Effector CD8-positive, alpha-beta T cell (primary cell): Measurements from ENCODE around the gene NBAS.
"Not testable (repeated sequence)": the region's sequence is repeated elsewhere in the genome, so short reads cannot be mapped to it uniquely, and the experiment has no call there.

Experiments used
- DNase-seq: peaks from one replicate; lab custom pipeline; 2025; lab: John Stamatoyannopoulos, UW

The NBAS gene

DNA sequence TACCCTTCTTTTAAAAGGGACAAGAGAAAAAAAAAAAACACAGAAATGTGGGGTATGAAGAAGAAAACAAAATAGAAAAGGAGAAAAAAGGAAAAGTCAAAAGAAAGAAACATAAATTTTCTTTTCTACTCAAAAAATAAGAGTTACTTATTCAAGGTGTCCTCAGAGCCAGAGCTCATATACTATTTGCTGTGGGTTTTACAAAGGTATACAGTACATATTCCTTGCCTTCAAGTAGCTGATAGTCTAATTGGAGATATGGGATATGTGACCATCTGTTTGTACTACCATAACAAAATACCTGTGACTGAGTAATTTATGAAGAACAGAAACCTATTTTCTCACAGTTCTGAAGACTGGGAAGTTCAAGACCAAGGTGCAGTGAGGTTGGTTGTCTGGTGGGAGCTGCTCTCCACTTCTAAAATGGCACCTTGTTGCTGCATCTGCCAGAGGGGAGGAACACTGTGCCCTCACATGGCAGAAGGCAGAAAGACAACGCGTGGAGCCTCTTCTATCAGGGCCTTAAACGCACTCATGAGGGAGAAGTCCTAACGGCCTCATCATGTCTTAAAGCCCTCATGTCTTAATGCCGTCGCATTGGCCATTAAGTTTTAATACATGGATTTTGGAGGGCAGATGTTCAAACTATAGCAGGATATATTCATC, 33.9 kb downstream of the NBAS start:
- DNase-seq: no peak

DNA sequence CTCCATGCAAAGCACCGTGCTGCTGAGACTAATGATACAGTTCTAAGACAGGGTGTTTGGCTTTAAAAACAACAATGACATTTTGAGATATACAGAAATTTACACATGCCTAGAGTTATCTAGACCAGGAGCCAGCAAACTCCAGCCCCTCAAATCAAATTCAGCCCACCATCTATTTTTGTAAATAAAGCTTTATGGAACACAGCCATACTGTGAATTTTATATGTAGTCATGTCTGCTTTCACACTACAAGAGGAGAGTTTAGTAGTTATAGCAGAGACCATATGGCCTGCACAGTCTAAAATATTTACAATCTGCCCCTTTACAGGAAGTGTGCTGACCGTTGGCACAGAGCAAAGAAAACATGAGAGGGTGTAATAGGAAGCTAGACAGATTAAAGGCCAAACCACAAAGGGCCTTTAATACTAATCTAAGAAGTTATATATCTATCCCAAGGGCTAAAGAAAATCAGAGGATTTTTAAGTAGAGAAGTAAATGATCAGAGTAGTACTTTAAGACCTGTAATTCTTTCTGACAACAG, 39.4 kb downstream of the NBAS start:
- DNase-seq: no peak

DNA sequence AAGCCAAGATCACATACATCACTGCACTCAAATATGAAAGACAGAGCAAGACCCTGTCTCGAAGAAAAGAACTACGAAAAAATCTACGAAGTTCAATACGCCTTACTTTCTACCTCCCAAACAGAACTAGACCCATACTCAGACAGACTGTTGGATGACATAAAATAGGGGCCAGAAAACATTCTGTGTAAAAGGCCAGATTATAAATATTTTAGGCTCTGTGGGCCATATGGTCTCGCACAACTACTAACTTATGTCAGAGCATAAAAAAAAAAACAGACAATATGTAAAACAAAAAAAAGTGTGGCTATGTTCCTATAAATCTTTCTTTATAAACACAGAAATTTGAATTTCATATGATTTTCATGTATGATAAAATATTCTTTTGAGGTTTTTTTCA, 40.8 kb downstream of the NBAS start:
- DNase-seq: no peak

GRCh38 chr2:15518759-15519158, 42.4 kb downstream of the NBAS start:
- not testable (repeated sequence) for DNase-seq

- no peak for DNase-seq
These were observed 43.3 kb downstream of the NBAS start for GRCh38 chr2:15517793-15518192.

DNA sequence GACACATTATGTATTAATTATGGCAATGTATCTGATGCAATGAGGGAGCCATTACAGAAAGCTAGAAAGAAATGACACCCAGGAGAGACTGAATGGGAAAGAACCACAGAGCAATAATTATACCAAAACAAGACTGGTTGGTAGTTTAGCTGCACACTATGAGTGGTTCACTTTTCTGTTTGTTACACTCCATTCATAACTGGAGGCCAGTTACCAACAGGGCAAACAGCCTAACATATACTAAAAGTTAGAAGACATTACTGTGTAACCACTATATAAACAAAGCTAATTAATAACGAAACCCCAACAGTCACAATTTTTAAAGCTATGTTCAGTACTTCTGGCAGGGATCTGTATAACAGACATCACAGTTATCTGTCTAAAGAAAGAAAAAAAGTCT, 49.4 kb downstream of the NBAS start:
- DNase-seq: no peak

DNA sequence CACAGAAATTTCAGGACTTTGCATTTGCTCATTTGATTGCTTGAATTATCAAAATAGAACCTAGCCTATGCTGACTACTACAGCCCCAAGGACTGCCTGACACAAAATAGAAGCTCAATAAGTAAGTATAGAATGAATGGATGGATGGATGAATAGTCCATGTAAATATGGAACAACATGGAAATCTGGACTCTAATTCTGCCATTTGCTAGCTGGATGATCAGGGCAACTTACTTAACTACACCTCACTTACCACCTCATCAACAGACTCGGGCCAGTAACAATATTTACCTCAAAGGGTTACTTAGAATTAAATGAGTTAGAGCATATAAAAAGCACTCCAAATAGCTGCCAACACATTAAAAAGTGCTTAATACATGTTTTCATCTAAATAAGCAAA, 50.6 kb downstream of the NBAS start:
- no peak for DNase-seq

- no peak for DNase-seq
These were observed 51.0 kb downstream of the NBAS start for GRCh38 chr2:15510131-15510530.

DNA sequence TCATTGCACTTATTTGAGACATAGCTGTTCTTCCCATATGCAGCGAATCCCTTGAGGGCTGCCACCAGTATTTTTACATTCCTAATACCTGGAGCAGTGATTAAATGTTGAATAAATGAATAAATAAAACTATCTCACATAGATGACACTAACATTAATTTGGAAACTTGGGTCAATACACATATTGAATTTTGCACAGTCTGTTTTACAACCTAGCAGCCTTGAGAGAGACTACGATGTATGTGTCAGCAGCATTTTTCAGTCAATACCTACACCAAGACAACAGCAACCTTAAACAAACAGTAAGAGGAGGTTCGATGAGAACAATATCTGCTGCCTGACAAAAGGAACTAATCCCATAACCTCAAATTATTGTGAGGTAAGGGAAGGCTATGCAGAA, 53.4 kb downstream of the NBAS start:
- DNase-seq: no peak

DNA sequence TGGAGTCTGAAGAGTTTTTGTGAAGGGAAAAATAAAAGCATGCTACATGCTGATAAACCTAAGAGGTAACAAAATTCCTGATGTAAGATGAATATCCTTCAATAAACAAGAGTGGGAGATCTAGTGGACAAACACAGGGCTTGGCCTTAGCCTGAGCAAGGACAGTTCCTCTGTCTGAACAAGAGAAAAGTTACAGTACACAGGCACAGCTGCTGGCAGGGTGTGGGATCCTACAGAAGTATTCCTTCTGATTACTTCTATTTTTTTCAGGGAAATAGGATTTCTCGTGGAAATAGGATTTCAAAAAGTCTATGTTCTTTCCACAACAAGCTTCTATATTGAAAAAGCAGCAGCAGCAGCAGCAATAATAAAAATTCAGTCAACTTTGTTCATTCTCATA, 54.1 kb downstream of the NBAS start:
- DNase-seq: no peak

DNA sequence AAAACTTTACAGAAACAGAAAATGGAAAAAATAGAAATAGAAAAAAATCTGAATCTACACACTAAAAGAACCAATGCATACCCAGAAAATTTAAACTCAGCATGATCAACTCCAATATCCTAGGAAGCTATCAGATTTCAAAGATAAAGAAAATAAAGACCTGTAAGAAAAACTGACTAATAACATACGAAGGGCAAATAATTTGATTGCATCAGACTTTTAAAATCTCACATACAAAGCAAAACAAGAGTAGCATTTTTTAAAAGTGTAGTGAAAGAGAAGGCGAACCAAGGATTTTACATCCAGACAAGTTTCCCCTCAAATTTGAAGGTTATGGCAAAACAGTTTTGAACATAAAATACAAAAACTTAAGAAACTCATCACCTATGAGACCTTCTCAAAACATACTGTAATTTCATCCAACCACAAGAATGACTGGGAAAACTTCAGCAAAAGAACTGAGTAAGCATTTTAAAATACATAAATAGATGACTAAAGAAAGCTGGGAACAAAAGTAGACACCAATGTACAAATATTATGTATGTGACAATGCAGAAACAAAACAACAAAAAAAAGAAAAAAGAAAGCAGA, 54.8 kb downstream of the NBAS start:
- no peak for DNase-seq

DNA sequence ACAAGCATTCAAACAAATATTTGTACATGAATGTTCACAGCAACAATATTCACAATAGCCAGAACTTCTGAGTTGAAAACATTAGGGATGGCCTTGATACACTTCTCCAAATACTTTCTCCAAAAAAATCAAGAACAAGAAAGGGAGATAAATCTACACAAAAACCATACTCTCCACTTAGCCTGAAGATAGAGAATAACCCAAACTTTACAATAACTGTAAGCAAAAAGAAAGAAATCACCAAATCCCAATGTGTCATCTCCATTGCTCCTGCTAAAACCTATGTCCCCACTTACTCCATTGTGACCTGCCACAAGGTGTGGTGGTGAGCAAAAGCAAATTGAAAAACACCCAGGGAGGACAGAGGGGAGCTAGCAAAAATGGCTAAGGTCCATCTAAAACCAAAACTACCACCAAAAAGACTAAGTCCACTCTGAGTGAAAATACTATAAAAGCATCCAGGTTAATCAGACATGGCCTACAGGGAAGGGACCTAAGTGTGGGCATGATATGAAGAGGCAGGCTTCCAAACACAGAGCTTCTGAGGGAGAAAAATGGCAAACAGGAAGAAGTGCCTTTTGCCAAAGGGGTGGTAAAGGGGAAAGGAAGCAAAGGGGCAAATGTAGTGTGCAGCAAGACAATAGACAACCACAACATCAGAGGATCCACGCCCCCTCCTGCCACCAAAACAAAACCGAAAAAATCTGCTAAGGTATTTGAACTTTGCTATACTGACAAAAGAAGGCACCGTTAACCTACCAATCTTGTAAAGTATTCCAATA, 56.1 kb downstream of the NBAS start:
- DNase-seq: no peak

DNA sequence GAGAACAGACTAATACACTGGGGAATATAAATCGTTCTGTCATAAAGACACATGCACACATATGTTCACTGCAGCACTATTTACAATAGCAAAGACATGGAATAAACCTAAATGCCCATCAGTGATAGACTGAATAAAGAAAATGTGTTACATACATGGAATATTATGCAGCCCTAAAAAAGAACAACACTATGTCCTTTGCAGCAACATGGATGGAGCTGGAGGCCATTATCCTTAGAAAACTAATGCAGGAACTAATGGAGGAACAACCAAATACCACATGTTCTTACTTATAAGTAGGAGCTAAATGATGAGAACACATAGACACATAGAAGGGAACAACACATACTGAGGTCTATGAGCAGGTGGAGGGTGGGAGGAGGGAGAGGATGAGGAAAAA, 61.9 kb downstream of the NBAS start:
- not testable (repeated sequence) for DNase-seq

DNA sequence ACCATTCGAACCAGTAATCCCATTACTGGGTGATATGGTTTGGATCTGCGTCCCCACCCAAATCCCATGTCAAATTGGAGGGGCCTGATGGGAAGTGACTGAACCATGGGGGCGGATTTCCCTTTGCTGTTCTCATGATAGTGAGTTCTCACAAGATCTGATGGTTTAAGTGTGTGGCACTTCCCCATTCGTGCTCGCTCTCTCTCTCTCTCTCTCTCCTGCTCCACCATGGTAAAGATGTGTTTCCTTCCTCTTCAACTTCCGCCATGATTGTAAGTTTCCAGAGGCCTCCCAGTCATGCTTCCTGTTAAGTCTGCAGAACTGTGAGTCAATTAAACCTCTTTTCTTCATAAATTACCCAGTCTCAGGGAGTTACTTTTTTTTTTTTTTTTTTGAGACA, 62.6 kb downstream of the NBAS start:
- DNase-seq: no peak

DNA sequence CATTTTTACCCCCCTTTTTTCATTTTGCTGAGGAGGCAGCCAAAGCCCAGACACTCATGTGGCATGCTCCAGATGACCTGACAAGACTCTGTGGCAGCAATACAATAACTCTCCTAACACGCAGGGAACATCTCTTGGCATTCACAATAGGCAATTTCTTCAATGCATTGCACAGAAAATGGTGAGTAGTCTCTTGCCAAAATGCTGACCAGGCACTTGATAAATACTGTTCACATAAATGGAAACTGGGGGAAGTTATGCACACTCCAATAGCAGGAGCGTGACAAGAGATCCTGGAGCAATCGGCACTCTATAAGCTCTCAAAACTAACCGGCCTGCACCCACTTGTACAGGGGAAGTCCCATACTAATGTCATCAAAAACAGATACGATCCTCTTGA, 66.3 kb downstream of the NBAS start:
- DNase-seq: no peak

- DNase-seq: no peak
These were observed 68.3 kb downstream of the NBAS start for GRCh38 chr2:15492773-15493325.

DNA sequence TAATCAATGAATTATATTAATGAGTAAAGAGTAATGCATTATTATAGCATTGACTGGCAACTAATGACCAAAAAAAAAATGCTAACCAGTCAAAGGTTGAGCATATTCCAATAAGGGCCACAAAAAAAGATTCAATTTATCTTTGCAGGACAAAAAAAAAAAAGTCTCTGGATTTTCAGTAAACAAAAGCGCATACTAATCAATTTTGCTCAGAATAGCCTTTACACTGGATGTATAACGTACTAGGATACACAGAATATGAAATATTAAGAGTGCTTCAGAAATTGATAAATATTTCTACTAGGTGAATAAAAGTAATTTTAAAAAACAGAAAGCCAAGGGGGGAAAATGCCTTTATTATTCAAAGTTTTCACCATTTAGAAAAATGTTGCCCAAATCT, 74.4 kb downstream of the NBAS start:
- DNase-seq: no peak

DNA sequence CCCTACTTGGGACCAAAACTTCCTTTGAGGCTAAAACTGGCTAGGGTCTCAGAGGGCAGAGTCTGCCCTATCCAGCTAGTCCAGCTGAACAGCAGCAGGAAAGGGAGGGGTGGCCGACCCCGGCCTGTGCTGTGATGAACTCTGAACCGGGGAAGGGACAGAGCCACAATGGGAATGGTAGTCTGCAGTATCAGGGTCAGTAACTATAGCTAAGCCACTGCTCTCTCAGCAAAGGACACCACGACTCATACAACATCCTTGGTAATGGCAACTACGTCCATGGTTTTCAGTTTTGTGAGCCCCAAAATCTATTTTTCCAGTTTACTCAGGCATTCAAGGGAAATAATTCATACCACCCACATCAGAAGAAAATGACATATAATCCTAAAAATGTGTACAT, 75.2 kb downstream of the NBAS start:
- no peak for DNase-seq

DNA sequence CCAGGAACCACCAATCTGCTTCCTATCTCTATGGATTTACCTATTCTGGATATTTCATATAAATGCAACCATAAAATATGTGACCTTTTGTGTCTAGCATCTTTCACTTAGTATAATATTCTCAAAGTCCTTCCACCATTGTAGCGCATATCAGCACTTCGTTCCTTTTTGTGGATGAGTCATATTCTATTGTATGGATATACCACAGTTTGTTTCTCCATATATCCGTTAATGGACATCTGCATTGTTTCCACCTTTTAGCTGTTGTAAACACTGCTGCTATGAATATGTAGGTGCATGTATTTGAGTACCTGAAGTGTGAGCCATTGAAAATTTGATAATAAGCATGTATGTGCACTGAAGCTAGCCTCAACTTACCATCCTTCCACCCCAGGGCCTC, 80.1 kb downstream of the NBAS start:
- no peak for DNase-seq

DNA sequence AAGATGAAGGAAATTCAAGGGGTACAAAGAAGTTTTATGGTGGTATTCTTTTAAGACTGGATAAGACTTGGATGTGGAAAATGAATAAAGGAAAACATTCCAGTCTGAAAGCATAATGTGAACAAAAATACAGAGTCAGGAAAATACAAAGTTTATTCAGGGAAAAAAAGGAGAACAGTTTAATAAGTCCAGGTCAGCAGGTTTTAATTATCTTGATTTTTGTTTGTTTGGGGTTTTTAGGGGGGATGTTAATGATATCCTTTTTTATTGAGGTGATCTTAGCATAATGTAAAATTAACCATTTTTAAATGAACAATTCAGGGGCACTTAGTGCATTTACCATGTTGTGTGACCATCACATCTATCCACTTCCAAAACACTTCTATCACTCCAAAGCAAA, 80.6 kb downstream of the NBAS start:
- DNase-seq: no peak

DNA sequence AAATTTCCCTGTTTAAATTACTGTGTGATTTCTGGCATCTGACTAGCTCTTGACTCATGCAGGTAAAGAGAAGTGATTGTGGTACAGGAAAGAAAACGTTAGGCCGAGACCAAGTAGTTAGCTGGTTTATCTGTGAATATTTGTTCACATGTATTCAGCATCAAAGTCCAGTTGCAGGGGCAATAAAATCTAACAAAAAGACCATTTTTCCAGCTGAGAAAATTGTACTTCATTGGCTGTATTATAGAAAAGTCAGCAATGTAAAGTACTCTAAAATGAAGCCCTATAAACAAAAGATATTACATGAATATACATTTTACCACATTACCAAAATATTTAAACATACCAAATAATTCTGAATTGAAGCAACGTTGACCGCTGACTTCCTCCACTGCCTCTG, 88.3 kb downstream of the NBAS start:
- no peak for DNase-seq

GRCh38 chr2:15472133-15472532, 89.0 kb downstream of the NBAS start:
- DNase-seq: no peak

GRCh38 chr2:15471606-15472005, 89.5 kb downstream of the NBAS start:
- no peak for DNase-seq
